ENCODE measurements around the gene PPP3CA. TPM values are rescaled to one million over a fixed set of nuclear protein-coding genes. Genes with fewer than 3 reads are reported as not detected.

Gene PPP3CA
- total and polyA plus RNA-seq, 2 of the 13 experiments (the other 11 are each of a cell fraction or from before 2014, with no cell fraction given), result 4.8 to 13.2 TPM

DNA sequence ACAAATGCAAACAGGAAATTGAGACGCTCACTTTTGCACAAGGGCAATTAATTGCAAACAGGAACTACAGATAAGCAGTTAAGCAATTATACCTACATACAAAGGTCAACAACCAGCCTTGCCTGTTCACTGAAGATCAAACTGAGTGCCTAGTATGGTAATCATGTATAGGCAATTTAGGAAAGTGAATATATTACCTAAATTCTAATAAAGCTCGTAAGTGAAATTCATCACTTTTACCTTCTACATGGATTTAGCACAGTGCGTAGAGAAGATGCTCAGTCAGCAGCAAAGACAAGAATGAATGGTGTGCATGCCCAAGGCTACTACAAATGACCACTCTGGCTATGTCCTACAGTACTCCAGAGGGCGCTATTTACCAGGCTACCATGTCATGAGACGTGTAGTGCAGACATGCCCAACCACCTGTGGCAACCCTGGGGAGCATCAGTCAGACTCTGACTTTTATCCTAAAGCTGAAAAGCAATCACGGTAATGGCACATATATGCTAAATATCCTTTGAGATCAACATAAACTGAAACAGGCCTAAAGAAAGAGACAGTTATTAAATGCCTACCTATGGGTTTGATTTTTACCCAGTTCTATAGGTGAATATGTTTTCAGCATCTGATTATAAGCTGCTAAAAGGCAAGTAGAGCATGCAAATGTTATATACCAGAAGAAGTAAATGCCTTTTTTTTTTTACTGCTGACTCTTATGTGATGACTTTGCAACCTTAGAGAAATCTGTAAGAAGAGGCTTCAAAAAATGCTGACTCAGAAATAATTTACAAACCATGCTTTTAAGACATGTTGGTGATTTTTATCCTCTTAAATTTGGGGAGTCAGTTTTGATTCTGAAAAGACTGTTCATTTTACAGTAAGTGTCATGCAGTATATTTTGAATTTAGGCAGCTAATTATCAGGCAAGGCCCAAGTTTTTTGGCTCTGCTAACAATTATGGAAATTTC lies 178.0 kb downstream of the PPP3CA start (continued):
- TF ChIP-seq HNF1A (IDR thresholded peaks at IDR 0.05; ENCODE audit: low read depth) (no peak), HNF1A (CRISPR knock-in tag; IDR thresholded peaks at IDR 0.05; ENCODE audit: borderline replicate concordance) (peak; percentile 19; the same call in 1 of the 2 replicates), CC2D1A (CRISPR knock-in tag; IDR thresholded peaks at IDR 0.05) (no peak), ZNF17 (CRISPR knock-in tag; IDR thresholded peaks at IDR 0.05) (no peak), ZNF577 (CRISPR knock-in tag; IDR thresholded peaks at IDR 0.05; ENCODE audit: borderline replicate concordance, low read depth) (no peak), YEATS4 (CRISPR knock-in tag; IDR thresholded peaks at IDR 0.05; ENCODE audit: borderline replicate concordance) (no peak), NCOR1 (IDR thresholded peaks at IDR 0.05; ENCODE audit: borderline replicate concordance, low read length) (peak; percentile 45), ZNF629 (CRISPR knock-in tag; conservative IDR thresholded peaks at IDR 0.05) (no peak), ZNF556 (CRISPR knock-in tag; IDR thresholded peaks at IDR 0.05; ENCODE audit: borderline replicate concordance) (no peak), XBP1 (CRISPR knock-in tag; IDR thresholded peaks at IDR 0.05) (no peak), NR3C1 (CRISPR knock-in tag; IDR thresholded peaks at IDR 0.05) (no peak), DPF2 (CRISPR knock-in tag; IDR thresholded peaks at IDR 0.05; ENCODE audit: borderline replicate concordance, low read depth) (peak; percentile 70; the same call in 1 of the 2 replicates), ZFYVE20 (CRISPR knock-in tag; IDR thresholded peaks at IDR 0.05; ENCODE audit: borderline replicate concordance, low read depth) (no peak), SSRP1 (CRISPR knock-in tag; IDR thresholded peaks at IDR 0.05) (no peak), SMAD3 (CRISPR knock-in tag; IDR thresholded peaks at IDR 0.05) (no peak; the same call in 1 of the 2 replicates), ZBTB21 (CRISPR knock-in tag; IDR thresholded peaks at IDR 0.05) (no peak), NFE2L1 (CRISPR knock-in tag; IDR thresholded peaks at IDR 0.05; ENCODE audit: borderline replicate concordance) (no peak), ZNF652 (CRISPR knock-in tag; IDR thresholded peaks at IDR 0.05; ENCODE audit: borderline replicate concordance, low read depth) (no peak; the same call in 1 of the 2 replicates), ZFP1 (CRISPR knock-in tag; IDR thresholded peaks at IDR 0.05) (no peak), ZMYM4 (CRISPR knock-in tag; IDR thresholded peaks at IDR 0.05) (peak; percentile 71), ZBTB49 (CRISPR knock-in tag; IDR thresholded peaks at IDR 0.05; ENCODE audit: borderline replicate concordance) (no peak)
- TF ChIP-seq, protein P1, sequence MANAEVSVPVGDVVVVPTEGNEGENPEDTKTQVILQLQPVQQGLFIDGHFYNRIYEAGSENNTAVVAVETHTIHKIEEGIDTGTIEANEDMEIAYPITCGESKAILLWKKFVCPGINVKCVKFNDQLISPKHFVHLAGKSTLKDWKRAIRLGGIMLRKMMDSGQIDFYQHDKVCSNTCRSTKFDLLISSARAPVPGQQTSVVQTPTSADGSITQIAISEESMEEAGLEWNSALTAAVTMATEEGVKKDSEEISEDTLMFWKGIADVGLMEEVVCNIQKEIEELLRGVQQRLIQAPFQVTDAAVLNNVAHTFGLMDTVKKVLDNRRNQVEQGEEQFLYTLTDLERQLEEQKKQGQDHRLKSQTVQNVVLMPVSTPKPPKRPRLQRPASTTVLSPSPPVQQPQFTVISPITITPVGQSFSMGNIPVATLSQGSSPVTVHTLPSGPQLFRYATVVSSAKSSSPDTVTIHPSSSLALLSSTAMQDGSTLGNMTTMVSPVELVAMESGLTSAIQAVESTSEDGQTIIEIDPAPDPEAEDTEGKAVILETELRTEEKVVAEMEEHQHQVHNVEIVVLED (CRISPR knock-in tag; IDR thresholded peaks at IDR 0.05; ENCODE audit: borderline replicate concordance), result no peak
